ENCODE measurements around the gene CGREF1. TPM values are rescaled to one million over a fixed set of nuclear protein-coding genes. Genes with fewer than 3 reads are reported as not detected.

Gene CGREF1
- total and polyA plus RNA-seq, 9 donors: 7.9 to 23.9 (median 11.1) TPM

- TF ChIP-seq POLR2A (IDR thresholded peaks at IDR 0.05): no peak
- no peak for TF ChIP-seq EP300 (IDR thresholded peaks at IDR 0.05)
- TF ChIP-seq, protein P1, sequence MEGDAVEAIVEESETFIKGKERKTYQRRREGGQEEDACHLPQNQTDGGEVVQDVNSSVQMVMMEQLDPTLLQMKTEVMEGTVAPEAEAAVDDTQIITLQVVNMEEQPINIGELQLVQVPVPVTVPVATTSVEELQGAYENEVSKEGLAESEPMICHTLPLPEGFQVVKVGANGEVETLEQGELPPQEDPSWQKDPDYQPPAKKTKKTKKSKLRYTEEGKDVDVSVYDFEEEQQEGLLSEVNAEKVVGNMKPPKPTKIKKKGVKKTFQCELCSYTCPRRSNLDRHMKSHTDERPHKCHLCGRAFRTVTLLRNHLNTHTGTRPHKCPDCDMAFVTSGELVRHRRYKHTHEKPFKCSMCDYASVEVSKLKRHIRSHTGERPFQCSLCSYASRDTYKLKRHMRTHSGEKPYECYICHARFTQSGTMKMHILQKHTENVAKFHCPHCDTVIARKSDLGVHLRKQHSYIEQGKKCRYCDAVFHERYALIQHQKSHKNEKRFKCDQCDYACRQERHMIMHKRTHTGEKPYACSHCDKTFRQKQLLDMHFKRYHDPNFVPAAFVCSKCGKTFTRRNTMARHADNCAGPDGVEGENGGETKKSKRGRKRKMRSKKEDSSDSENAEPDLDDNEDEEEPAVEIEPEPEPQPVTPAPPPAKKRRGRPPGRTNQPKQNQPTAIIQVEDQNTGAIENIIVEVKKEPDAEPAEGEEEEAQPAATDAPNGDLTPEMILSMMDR (IDR thresholded peaks at IDR 0.05): no peak
- Histone ChIP-seq H3K4me1 (ENCODE audit: insufficient read depth) (peaks cover 4% of the 10 kb centered on the region), H3K27me3 (no peaks in the 10 kb centered on the region), H3K27ac (no peak overlapping the region), H3K9me3 (no peaks in the 10 kb centered on the region), H3K4me3 (no peak overlapping the region), H3K36me3 (no peaks in the 10 kb centered on the region)
- 71 to 88% (median 85%) methylated on average over 7 of the region's 7 CpGs for WGBS, 3 donors
- intact Hi-C loops (cut with DNase I): no loop called here
- no peak for DNase-seq
Observed at GRCh38 chr2:27138111-27138510, 19.2 kb upstream of the CGREF1 start.

DNA sequence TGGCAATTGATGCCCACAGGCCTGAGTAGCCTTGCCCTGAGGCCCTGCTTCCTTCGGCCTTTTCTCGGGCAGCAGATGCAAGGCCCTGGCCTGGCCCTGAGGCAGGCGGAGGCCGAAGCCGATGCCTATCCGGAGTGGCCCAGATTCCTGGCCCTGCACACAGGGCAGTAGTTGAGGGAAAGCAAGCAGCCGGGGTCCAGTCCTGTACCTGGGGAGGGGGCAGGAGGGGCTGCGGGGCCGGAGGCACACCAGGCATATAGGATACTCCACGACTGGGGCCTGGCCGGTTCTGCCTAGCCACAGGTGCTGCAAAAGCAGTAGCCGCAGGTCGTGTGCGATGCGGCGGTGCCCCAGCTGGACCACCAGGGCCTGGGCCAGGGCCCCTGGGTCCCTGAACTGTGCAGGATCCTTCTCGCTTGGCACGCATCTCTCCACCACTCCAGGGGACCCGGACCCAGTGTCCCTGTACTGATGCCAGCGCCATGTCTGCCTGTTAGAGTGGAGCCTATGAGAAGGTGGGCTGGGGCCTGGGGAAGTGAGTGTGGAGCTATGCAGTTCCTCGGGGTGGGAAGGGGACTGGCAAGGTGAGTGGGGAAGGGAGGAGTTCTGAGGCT, 18.5 kb upstream of the CGREF1 start:
- H3K4me3 ChIP-seq: no peak overlapping the region
- DNase-seq: no peak
- TF ChIP-seq EP300 (IDR thresholded peaks at IDR 0.05) (no peak), POLR2A (IDR thresholded peaks at IDR 0.05) (no peak)
- TF ChIP-seq, protein P1 (IDR thresholded peaks at IDR 0.05): no peak
- H3K27me3 ChIP-seq: no peaks in the 10 kb centered on the region
- no peaks in the 10 kb centered on the region for H3K36me3 ChIP-seq
- H3K9me3 ChIP-seq: no peaks in the 10 kb centered on the region
- 89 to 95% (median 90%) methylated on average over 21 of the region's 21 CpGs for WGBS, 3 donors
- H3K27ac ChIP-seq: no peak overlapping the region
- peaks cover 6% of the 10 kb centered on the region for H3K4me1 ChIP-seq (ENCODE audit: insufficient read depth)
- intact Hi-C loops (cut with DNase I): no loop called here

DNA sequence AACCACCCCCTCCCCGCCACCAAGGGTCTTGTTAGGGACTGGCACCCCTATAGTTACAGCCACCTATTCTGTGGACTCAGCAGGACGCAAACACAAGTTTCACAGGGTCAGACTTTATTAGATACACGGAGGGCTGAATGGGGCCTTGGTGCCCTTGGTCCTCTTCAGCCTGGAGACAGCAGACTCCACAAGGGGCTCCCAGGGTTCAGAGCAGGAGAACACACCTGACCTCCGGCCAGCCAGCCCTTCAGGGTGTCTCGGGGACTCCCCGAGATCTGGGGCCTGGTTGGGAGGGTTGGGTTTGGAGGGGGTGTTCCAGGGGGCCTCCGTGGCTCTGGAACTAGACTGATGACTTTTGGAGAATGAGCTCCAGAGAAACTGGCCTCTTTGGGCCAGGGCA, 17.8 kb upstream of the CGREF1 start:
- intact Hi-C loops (cut with DNase I): no loop called here
- H3K4me1 ChIP-seq (ENCODE audit: insufficient read depth): peaks cover 6% of the 10 kb centered on the region
- WGBS, 3 donors: 91 to 95% (median 91%) methylated on average over 7 of the region's 7 CpGs
- H3K9me3 ChIP-seq: no peaks in the 10 kb centered on the region
- H3K27ac ChIP-seq: no peak overlapping the region
- H3K4me3 ChIP-seq: no peak overlapping the region
- H3K36me3 ChIP-seq: no peaks in the 10 kb centered on the region
- no peaks in the 10 kb centered on the region for H3K27me3 ChIP-seq
- no peak for DNase-seq
- TF ChIP-seq POLR2A (IDR thresholded peaks at IDR 0.05): no peak

GRCh38 chr2:27135478-27135955, 16.6 kb upstream of the CGREF1 start:
- peaks cover 6% of the 10 kb centered on the region for H3K4me1 ChIP-seq (ENCODE audit: insufficient read depth)
- TF ChIP-seq POLR2A (IDR thresholded peaks at IDR 0.05): no peak
- no peak for TF ChIP-seq EP300 (IDR thresholded peaks at IDR 0.05)
- TF ChIP-seq, protein P1 (IDR thresholded peaks at IDR 0.05): no peak
- DNase-seq: no peak
- intact Hi-C loops (cut with DNase I): no loop called here
- no peaks in the 10 kb centered on the region for H3K27me3 ChIP-seq
- H3K36me3 ChIP-seq: no peaks in the 10 kb centered on the region
- no peak overlapping the region for H3K4me3 ChIP-seq
- WGBS, 3 donors: 87 to 91% (median 88%) methylated on average over 12 of the region's 12 CpGs
- H3K27ac ChIP-seq: peak overlapping the region in 1 of 2 donors; percentile 83
- no peaks in the 10 kb centered on the region for H3K9me3 ChIP-seq

DNA sequence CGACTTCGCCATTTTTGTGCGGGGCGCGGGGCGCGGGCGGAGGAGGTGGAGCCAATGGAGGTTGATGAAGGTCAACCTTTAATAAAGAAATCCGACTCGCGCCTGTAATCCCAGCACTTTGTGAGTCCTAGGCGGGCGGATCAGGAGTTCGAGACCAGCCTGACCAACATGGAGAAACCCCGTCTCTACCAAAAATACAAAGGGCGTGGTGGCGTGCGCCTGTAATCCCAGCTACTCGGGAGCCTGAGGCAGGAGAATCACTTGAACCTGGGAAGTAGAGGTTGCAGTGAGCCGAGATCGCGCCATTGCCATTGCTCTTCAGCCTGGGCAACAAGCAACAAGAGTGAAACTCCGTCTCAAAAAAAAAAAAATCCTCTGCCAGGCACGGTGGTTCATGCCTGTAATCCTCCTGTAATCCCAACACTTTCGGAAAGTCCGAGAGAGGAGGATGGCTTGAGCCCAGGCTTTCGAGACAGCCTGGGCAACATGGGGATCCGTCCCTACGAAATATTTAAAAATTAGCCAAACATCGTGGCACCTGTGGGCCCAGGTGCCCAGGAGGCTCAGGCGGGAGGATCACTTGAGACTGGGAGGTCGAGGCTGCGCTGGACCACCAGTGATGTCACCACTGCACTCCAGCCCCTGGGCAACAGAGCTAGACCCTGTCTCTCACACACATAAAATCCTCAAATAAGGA, 16.0 kb upstream of the CGREF1 start:
- H3K4me3 ChIP-seq: no peak overlapping the region
- 50 to 59% (median 53%) methylated on average over 30 to 33 of the region's 33 CpGs for WGBS, 3 donors
- no peaks in the 10 kb centered on the region for H3K36me3 ChIP-seq
- no peak for DNase-seq
- peak overlapping the region in 1 of 2 donors; percentile 83 for H3K27ac ChIP-seq
- no peaks in the 10 kb centered on the region for H3K9me3 ChIP-seq
- intact Hi-C loops (cut with DNase I): loop anchor here in 3 of 4 donors (5.0 kb wide), 2 partner anchors 52 to 57 kb away; no protein-coding TSS in a partner anchor
- H3K27me3 ChIP-seq: no peaks in the 10 kb centered on the region
- peaks cover 6% of the 10 kb centered on the region for H3K4me1 ChIP-seq (ENCODE audit: insufficient read depth)
- TF ChIP-seq EP300 (IDR thresholded peaks at IDR 0.05) (no peak), POLR2A (IDR thresholded peaks at IDR 0.05) (no peak)
- TF ChIP-seq, protein P1 (IDR thresholded peaks at IDR 0.05): no peak
